ENCODE measurements around the gene KITLG. TPM values are rescaled to one million over a fixed set of nuclear protein-coding genes. Genes with fewer than 3 reads are reported as not detected.

Gene KITLG
- total and polyA plus RNA-seq, 2 of the 8 experiments (the other 6 are each of a cell fraction or from before 2014, with no cell fraction given), result 1.3 to 7.8 TPM

GRCh38 chr12:88538250-88538649, 42.0 kb downstream of the KITLG start (continued):
- TF ChIP-seq GTF2F1 (IDR thresholded peaks at IDR 0.05; ENCODE audit: borderline replicate concordance, low read depth, low read length) (no peak), EZH2 (IDR thresholded peaks at IDR 0.05; ENCODE audit: low read depth, low read length, severe bottlenecking) (no peak)
